SU-DHL-6 (cell line): ENCODE results near the gene SLC30A2.

ENCODE experiments used
- H2AFZ ChIP-seq: fragments of 200-600 bp; sonication (generic); 2 replicates; pipeline ENCODE4 v1.6.1; 2014; ENCODE audit warnings: low read depth, mild to moderate bottlenecking, moderate library complexity, mixed read lengths, antibody characterized with exemption, low read length; ENCODE audit not compliant: severe bottlenecking
- H3F3A ChIP-seq: fragments of 200-600 bp; shearing (Covaris generic); 2 replicates; pipeline ENCODE4 v1.6.0; 2016; ENCODE audit warnings: antibody characterized with exemption, mild to moderate bottlenecking; ENCODE audit not compliant: insufficient read depth
- H3K27ac ChIP-seq: fragments of 200-600 bp; sonication (generic); 2 replicates; pipeline ENCODE4 v1.5.1; 2016; ENCODE audit warnings: low read depth, mild to moderate bottlenecking, low read length, moderate library complexity, mixed read lengths
- H3K27me3 ChIP-seq: fragments of 200-600 bp; sonication (generic), shearing (Covaris generic); 2 replicates; pipeline ENCODE4 v1.6.0; 2014; ENCODE audit warnings: mild to moderate bottlenecking, low read length
- H3K36me3 ChIP-seq: fragments of 200-600 bp; sonication (generic); 2 replicates; pipeline ENCODE4 v1.6.1; 2014; ENCODE audit warnings: mild to moderate bottlenecking, low read length, mixed read lengths
- H3K4me2 ChIP-seq: fragments of 300-600, 200-600 bp; shearing (Covaris generic), sonication (generic); 2 replicates; pipeline ENCODE4 v1.6.0; 2014; ENCODE audit warnings: low read length, low read depth, mild to moderate bottlenecking; ENCODE audit not compliant: poor library complexity, severe bottlenecking
- H3K4me3 ChIP-seq: fragments of 200-600 bp; sonication (generic); 2 replicates; pipeline ENCODE4 v1.5.1; 2014; ENCODE audit warnings: antibody characterized with exemption, low read length, mild to moderate bottlenecking, mixed read lengths; ENCODE audit not compliant: insufficient read depth, poor library complexity, severe bottlenecking
- H3K79me2 ChIP-seq: fragments of 200-600 bp; sonication (generic); 2 replicates; pipeline ENCODE4 v1.6.1; 2014; ENCODE audit warnings: mild to moderate bottlenecking, low read length, moderate library complexity; ENCODE audit not compliant: insufficient read depth
- H3K9ac ChIP-seq: fragments of 200-600 bp; sonication (generic); 2 replicates; pipeline ENCODE4 v1.7.0; 2014; ENCODE audit warnings: mild to moderate bottlenecking, low read length
- H3K9me2 ChIP-seq: fragments of 200-600 bp; sonication (generic); replicated peaks from 2 replicates; pipeline ENCODE4 v1.6.1; 2014; ENCODE audit warnings: low read length; ENCODE audit not compliant: insufficient read depth
- H3K9me3 ChIP-seq: fragments of 200-600 bp; sonication (generic); 2 replicates; pipeline ENCODE4 v1.6.1; 2014; ENCODE audit warnings: low read length, mixed read lengths; ENCODE audit not compliant: insufficient read depth
- H4K20me1 ChIP-seq: fragments of 200-600 bp; sonication (generic); 2 replicates; pipeline ENCODE4 v1.6.1; 2014; ENCODE audit warnings: low read depth, mild to moderate bottlenecking, antibody characterized with exemption, low read length, moderate library complexity, mixed read lengths
- EZH2phosphoT487 ChIP-seq: fragments of 200-600 bp; sonication (generic), shearing (Covaris generic); conservative IDR thresholded peaks from 2 replicates; pipeline ENCODE4 v1.6.1; 2018; ENCODE audit warnings: mild to moderate bottlenecking, antibody characterized with exemption, low read length, moderate library complexity, mixed read lengths
- TF ChIP-seq, protein P1 (sequence below): fragments of 200-600 bp; sonication (generic); IDR thresholded peaks from one replicate; pipeline ENCODE4 v1.5.1; 2017; ENCODE audit warnings: antibody characterized with exemption, mild to moderate bottlenecking, low read length, moderate library complexity; ENCODE audit not compliant: insufficient read depth, poor library complexity, severe bottlenecking

The SLC30A2 gene

DNA sequence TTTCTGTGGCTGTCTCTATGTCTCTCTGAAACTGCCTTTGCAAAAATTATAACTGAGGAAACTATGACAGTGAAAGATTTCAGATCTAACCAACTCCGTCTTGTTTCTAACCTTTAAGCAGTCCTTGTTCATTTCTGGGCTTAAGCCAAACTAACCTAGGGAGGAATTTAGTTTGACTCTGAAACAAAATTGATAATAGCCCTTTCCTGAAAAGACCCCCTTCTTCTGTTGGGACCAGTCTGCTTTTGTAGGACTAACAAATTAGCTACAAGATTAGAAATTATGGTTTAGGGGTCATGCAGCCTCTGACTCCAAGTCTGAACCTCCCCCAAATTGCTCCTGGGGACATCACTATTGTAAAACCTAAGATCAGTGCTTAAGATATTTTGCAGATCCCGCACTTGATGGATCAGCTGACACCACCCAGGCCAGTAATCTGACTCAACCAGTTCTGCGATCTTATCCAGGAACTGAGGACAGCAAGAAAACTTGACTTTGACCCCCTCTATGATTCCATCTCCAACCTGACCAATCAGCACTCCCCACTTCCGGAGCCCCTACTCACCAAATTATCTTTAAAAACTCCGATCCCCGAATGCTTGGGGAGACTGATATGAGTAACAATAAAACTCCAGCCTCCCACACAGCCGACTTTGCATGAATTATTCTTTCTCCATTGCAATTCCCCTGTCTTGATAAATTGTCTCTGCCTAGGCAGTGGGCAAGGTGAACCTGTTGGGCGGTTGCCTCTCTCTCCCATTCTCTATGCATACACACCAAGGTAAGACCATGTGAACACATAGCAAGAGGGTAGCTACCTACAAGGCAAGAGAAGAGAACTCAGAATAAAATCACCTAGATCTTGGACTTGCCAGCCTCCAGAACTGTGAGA, 32.6 kb upstream of the SLC30A2 start:
- no peak overlapping the region for H3K9ac ChIP-seq
- H2AFZ ChIP-seq, result no peak overlapping the region

DNA sequence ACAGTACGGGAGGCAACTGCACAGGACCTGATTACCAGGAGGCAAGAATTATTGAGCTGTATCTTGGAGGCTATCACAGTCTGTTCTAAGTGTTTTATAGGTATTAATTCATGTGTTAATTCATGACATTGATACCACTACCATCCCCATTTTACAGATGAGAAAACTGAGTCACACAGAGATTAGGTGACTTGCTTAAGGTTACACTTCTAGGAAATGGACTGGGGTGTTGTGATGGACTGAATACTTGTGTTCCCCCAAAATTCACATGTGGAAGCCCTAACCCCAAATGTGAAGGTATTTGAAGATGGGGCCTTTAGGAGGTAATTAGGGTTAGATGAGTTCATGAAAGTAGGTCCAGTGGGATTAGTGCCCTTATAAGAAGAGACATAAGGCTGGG, 31.6 kb upstream of the SLC30A2 start:
- no peak overlapping the region for H2AFZ ChIP-seq
- H3K9me2 ChIP-seq, result no peaks in the 10 kb centered on the region
- no peaks in the 10 kb centered on the region for H3K9me3 ChIP-seq
- no peak overlapping the region for H3K27ac ChIP-seq
- no peaks in the 10 kb centered on the region for H3F3A ChIP-seq
- H3K9ac ChIP-seq, result no peak overlapping the region
- H3K4me3 ChIP-seq, result no peak overlapping the region
- no peaks in the 10 kb centered on the region for H3K36me3 ChIP-seq
- H4K20me1 ChIP-seq, result no peaks in the 10 kb centered on the region
- no peaks in the 10 kb centered on the region for H3K27me3 ChIP-seq
- H3K79me2 ChIP-seq, result no peaks in the 10 kb centered on the region
- TF ChIP-seq EZH2phosphoT487, result no peak
- TF ChIP-seq, protein P1, sequence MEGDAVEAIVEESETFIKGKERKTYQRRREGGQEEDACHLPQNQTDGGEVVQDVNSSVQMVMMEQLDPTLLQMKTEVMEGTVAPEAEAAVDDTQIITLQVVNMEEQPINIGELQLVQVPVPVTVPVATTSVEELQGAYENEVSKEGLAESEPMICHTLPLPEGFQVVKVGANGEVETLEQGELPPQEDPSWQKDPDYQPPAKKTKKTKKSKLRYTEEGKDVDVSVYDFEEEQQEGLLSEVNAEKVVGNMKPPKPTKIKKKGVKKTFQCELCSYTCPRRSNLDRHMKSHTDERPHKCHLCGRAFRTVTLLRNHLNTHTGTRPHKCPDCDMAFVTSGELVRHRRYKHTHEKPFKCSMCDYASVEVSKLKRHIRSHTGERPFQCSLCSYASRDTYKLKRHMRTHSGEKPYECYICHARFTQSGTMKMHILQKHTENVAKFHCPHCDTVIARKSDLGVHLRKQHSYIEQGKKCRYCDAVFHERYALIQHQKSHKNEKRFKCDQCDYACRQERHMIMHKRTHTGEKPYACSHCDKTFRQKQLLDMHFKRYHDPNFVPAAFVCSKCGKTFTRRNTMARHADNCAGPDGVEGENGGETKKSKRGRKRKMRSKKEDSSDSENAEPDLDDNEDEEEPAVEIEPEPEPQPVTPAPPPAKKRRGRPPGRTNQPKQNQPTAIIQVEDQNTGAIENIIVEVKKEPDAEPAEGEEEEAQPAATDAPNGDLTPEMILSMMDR, result no peak
- H3K4me2 ChIP-seq, result no peak overlapping the region

More for the DNA sequence above, 32.6 kb upstream of the SLC30A2 start:
- no peaks in the 10 kb centered on the region for H3K9me3 ChIP-seq
- H3K36me3 ChIP-seq, result no peaks in the 10 kb centered on the region
- no peaks in the 10 kb centered on the region for H3F3A ChIP-seq
- no peak overlapping the region for H3K4me2 ChIP-seq
- H3K79me2 ChIP-seq, result no peaks in the 10 kb centered on the region
- no peak overlapping the region for H3K4me3 ChIP-seq
- no peak for TF ChIP-seq EZH2phosphoT487
- TF ChIP-seq, protein P1, result no peak
- no peaks in the 10 kb centered on the region for H4K20me1 ChIP-seq
- no peaks in the 10 kb centered on the region for H3K27me3 ChIP-seq
- no peak overlapping the region for H3K27ac ChIP-seq
- H3K9me2 ChIP-seq, result no peaks in the 10 kb centered on the region

DNA sequence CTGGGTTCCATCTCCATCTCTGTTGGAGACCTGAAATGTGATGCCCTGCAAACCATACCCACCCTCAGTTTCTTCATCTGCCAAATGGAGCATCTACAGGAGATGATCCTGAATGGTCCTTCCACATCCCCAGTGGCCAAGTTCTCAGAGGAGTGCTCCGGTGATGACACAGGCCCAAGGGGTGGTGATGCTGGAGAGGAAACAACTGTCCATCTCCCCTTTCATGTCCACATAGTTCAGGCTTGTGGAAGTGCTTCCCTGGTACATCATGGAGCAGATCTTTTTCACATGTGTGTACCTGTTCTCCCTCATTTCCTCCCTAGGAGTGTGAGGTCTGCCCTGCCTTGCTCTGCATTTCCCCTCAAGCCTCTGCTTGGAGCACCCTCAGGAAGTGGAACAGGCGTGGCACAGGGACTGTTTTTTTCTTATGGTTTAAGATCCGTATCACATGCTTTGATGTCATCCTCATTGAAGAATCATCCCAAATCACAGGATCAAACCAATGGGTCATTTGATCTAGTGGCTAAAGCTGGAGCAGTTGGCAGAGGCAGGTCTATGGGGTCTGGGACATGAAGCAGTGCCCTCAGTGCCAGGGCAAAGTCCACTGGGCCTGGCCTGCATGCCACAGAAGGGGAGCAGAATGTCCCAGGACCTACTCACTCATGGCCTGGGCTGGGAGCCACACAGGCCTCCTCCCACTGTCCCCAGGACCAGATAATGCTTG, 29.7 kb upstream of the SLC30A2 start:
- Histone ChIP-seq H3K9ac (no peak overlapping the region), H3K27me3 (no peaks in the 10 kb centered on the region), H3K4me2 (no peak overlapping the region), H3K27ac (no peak overlapping the region), H3K4me3 (no peak overlapping the region), H3K9me2 (no peaks in the 10 kb centered on the region), H3K9me3 (no peaks in the 10 kb centered on the region), H3K36me3 (no peaks in the 10 kb centered on the region), H3K79me2 (no peaks in the 10 kb centered on the region), H4K20me1 (no peaks in the 10 kb centered on the region), H2AFZ (no peak overlapping the region), H3F3A (no peaks in the 10 kb centered on the region)
- TF ChIP-seq, protein P1, result no peak
